ENCODE results near the gene GPD1. TPM values are rescaled to one million over a fixed set of nuclear protein-coding genes. Genes with fewer than 3 reads are reported as not detected.

The GPD1 gene
- total RNA-seq, result under 1 TPM in 1 of 2 donors, not detected in 1; 0.35 TPM

DNA sequence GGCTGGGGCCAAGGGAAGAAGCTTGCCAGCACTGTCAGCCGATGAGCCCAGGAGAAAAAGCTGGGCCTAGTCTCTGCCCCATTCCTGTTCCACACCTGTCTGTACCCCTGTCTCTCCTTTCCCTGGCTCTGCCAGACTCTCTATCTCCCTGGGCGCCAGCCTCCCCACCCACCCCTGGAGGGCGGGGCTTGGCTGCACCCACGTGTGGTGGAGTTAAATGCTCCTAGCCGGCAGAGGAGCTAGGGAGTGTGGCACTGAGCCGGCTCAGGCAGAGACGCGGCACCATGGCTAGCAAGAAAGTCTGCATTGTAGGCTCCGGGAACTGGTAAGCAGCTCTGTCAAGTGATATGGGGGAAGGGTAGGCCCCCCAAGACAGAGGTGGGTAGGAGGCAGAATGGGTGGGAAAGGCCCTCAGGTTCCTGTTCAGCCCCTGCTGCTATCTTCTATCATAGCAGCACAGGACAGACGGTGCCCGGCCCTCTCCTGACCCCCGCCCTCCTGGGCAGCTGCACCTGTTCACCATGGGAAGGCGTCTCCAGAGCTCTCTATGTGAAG lies at the start of gene GPD1:
TSS of gene GPD1 (plus strand) at position 242 of the 555 bp plus-strand sequence. CDS start at position 285, 43 bp downstream.
- Mint-ChIP-seq H3K36me3 (ENCODE audit: low read depth) (peaks cover 29% of the 10 kb centered on the region), H3K4me1 (peaks cover 6% of the 10 kb centered on the region), H3K9me3 (no peaks in the 10 kb centered on the region), H3K27me3 (no peaks in the 10 kb centered on the region), H3K4me3 (no peak within 1 kb of the TSS), H3K27ac (peak within 1 kb of the TSS; percentile 53)
- ATAC-seq (replicated peaks), result peak; percentile 37

DNA sequence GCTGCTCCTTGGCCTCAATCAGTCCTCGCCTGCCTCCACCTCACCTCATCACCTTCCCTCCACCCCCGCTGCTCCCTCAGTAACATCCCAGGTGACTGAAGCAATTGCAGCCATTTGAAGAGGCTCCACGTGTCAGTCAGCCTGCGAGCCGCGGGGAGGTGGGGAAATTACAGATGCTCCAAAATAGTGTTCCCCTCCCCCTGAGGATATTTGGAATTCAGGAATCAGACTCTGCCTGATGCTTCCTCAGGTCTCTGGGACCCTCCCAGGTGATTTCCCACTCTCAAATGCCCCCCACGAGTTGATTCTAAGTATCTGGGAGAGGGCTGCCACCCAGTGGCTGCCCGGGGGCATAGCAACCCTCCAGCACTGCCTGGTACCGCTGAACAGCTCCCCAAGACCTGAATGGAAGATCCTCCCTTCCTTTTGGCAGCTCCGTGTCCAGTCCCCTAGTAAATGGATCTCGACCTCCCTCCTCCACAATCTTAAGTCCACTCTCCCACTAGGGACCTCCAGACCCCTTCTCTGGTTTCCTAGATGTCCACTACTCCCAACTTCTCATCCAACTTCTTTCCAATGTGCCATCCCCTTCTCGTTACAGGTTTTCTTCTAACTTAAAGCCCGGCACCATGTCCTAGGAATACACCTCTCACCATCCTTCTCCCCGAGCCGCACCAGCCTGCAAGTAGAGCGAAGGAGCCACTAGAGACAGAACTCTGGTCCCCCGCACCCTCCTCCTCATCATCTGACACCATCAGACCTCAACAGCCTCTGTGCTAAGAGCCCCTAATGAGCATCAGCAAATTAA lies 47.8 kb upstream of the GPD1 start:
- peaks cover 19% of the 10 kb centered on the region for H3K4me1 Mint-ChIP-seq
- peaks cover 48% of the 10 kb centered on the region for H3K27me3 Mint-ChIP-seq
- H3K36me3 Mint-ChIP-seq (ENCODE audit: low read depth), result no peaks in the 10 kb centered on the region

DNA sequence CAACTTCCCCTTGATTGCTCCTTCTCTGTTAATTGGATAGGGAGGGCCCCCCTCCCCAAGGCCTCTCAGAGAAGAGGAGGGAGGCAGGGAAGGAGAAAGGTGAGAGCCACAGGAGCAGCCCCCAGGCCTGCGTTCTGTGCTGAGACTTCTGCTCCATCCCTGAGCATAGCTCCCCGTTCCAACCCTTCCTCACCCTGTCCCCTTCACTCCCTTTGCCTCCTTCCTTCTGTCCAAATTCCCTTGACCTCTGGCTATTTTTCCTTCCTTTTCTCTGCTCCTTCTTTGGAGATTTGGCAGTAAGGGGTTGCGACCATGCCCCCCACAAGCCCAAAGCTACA lies 47.2 kb upstream of the GPD1 start:
- ATAC-seq (replicated peaks), result no peak
- H3K4me3 Mint-ChIP-seq, result peak overlapping the region; percentile 90
- no peaks in the 10 kb centered on the region for H3K9me3 Mint-ChIP-seq
- H3K27ac Mint-ChIP-seq, result no peak overlapping the region
- H3K36me3 Mint-ChIP-seq (ENCODE audit: low read depth), result no peaks in the 10 kb centered on the region
- peaks cover 19% of the 10 kb centered on the region for H3K4me1 Mint-ChIP-seq
- peaks cover 47% of the 10 kb centered on the region for H3K27me3 Mint-ChIP-seq

More for the DNA sequence above, 47.8 kb upstream of the GPD1 start:
- no peak overlapping the region for H3K27ac Mint-ChIP-seq
- peak; percentile 67 for ATAC-seq (replicated peaks)
- peak overlapping the region; percentile 90 for H3K4me3 Mint-ChIP-seq
- no peaks in the 10 kb centered on the region for H3K9me3 Mint-ChIP-seq

DNA sequence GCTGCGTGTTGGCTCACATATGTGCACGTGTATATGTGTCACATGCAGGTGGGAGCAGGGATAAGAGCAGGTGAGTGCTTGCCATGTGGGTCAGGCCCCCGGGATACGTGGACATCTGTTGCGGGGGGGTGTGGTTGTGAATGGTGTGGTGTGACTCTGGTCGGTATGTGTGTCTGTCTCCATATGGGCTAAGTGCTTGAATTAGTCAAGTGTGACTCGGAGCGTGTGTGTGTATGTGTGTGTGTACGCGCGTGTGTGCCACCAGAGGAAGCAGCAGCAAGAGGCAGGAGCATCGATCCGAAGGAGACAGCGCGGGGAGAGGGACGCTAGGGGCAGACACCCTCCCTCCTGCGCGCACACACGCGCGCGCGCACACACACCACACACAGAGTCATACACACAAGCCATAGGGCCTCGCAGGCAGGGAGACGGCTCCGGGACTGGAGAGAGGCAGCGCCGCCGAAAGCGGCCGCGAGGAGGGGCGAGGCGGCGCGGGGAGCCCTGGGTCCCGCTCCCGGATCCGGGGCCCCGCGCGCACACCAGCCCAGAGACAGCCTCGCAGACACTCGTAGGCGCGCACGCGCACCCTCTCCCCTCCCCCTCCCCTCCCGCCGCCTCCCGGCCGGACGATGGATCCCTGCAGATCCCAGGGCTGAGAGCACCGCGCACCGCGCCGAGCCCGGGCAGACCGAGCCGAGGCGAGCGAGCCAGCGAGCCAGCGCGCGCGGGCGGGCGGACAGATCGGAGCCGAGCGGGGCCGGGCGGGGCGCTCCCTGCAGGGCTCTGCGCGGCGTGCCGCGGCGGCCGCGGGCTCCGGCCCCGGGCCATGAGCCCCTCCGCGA lies 46.6 kb upstream of the GPD1 start, which contains the start of gene ASIC1:
TSS of gene ASIC1 (plus strand) at position 597 of the 842 bp plus-strand sequence. CDS start 1,171 bp downstream, outside the sequence.
- peak; percentile 50 for ATAC-seq (replicated peaks)
- no peak within 1 kb of the TSS for H3K27ac Mint-ChIP-seq
- no peaks in the 10 kb centered on the region for H3K9me3 Mint-ChIP-seq
- H3K36me3 Mint-ChIP-seq (ENCODE audit: low read depth), result no peaks in the 10 kb centered on the region
- peaks cover 43% of the 10 kb centered on the region for H3K27me3 Mint-ChIP-seq
- H3K4me3 Mint-ChIP-seq, result peak within 1 kb of the TSS; percentile 90
- peaks cover 19% of the 10 kb centered on the region for H3K4me1 Mint-ChIP-seq

DNA sequence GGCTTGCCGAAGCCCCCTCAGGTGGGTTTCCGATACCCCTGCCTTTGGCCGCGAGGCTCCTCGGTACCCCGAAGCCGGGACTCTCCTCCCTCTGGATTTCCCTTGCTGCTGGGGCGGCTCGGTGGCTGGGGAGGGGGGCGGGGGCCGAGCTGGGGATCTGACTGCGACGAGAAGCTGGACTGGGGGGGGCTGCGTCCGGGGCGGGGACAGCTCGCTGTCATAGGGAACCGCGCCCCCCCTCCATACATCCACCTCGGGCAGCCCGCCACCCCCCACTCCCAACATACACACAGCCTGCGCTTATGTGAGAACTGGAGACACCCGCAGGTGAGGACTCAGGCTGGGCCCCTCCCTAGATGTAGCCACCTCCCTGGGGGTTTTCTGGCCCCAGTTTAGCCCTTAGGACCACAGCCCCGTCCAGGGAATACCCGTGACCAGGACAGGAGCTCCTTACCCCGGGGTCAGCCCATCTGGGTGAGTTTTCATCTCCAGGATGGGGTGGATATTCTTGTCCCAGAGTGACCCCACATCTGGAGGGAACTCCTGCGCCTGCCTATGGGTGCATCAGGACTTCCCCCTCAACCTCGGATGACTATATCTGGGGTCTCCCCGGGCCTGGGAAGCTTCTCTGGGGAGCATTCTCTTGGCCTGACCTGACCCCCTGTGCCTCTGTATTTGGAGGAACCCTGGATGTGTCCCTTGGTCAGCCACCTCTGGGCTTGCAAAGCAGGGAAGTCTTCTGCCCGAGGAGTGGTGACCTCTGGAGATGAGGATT lies 45.7 kb upstream of the GPD1 start:
- peaks cover 19% of the 10 kb centered on the region for H3K4me1 Mint-ChIP-seq
- no peak for ATAC-seq (replicated peaks)

DNA sequence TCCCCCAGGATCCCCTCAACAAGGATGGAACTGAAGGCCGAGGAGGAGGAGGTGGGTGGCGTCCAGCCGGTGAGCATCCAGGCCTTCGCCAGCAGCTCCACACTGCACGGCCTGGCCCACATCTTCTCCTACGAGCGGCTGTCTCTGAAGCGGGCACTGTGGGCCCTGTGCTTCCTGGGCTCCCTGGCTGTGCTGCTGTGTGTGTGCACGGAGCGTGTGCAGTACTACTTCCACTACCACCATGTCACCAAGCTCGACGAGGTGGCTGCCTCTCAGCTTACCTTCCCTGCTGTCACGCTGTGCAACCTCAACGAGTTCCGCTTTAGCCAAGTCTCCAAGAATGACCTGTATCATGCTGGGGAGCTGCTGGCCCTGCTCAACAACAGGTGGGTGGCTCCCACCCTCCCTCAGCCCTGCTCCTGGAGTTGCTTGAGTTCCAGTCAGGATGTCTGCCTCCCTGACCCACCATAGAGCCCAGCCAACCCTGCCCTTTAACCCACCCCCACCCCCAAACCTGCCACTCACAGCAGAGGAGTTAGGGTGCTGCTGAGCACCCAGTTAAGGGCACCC lies 45.0 kb upstream of the GPD1 start:
- no peak for ATAC-seq (replicated peaks)

More for the DNA sequence above, 45.7 kb upstream of the GPD1 start:
- H3K36me3 Mint-ChIP-seq (ENCODE audit: low read depth), result no peaks in the 10 kb centered on the region
- peak overlapping the region; percentile 41 for H3K4me3 Mint-ChIP-seq
- H3K27ac Mint-ChIP-seq, result no peak overlapping the region
- H3K27me3 Mint-ChIP-seq, result peaks cover 38% of the 10 kb centered on the region
- H3K9me3 Mint-ChIP-seq, result no peaks in the 10 kb centered on the region

DNA sequence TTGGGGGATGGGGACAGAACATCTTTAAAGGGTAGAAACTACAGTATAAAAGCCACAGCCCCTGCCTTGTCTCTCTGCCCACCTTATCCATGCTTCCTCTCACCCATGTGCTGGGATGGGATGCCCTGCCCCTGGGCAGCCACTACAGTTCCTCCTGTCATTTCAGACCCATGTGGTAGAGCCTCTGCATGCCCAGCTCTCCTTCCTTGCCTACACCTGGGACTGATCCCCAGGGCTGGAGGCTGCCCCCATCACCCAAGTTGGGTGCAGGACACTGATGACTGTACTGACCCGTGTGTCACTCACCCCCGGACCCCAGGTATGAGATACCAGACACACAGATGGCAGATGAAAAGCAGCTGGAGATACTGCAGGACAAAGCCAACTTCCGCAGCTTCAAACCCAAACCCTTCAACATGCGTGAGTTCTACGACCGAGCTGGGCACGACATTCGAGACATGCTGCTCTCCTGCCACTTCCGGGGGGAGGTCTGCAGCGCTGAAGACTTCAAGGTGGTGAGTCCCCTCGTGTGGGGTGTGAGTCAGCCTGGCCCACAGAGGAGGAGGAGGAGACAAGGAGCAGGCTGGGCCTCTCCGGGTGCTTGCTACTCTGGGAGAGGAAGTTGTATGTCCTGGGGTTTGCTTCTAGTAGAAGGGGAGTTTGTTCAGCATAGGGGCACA lies 44.2 kb upstream of the GPD1 start:
- no peak overlapping the region for H3K4me3 Mint-ChIP-seq
- H3K27ac Mint-ChIP-seq, result no peak overlapping the region
- peaks cover 19% of the 10 kb centered on the region for H3K4me1 Mint-ChIP-seq
- H3K9me3 Mint-ChIP-seq, result no peaks in the 10 kb centered on the region
- peaks cover 36% of the 10 kb centered on the region for H3K27me3 Mint-ChIP-seq
- peak; percentile 34 for ATAC-seq (replicated peaks)
- H3K36me3 Mint-ChIP-seq (ENCODE audit: low read depth), result no peaks in the 10 kb centered on the region

More for the DNA sequence above, 45.0 kb upstream of the GPD1 start:
- peaks cover 34% of the 10 kb centered on the region for H3K27me3 Mint-ChIP-seq
- peak overlapping the region; percentile 41 for H3K4me3 Mint-ChIP-seq
- no peak overlapping the region for H3K27ac Mint-ChIP-seq
- H3K36me3 Mint-ChIP-seq (ENCODE audit: low read depth), result no peaks in the 10 kb centered on the region
- H3K9me3 Mint-ChIP-seq, result no peaks in the 10 kb centered on the region
- peaks cover 19% of the 10 kb centered on the region for H3K4me1 Mint-ChIP-seq

DNA sequence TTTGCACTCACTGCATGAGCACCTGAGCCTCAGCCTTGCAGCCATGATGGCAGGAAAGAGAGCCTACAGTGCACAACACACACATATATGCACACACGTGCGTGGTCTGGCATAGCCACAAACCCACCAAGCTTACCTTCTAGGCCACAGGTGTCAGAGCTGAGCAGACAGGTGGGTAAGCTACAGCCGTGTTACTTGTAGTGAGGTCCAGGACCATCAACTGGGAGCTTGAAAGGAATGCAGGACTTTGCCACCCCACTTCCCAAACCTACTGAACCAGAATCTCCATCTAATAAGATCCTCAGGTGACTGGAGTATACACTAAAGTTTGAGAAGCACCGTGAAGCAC lies 43.7 kb upstream of the GPD1 start:
- Mint-ChIP-seq H3K36me3 (ENCODE audit: low read depth) (no peaks in the 10 kb centered on the region), H3K4me1 (peaks cover 19% of the 10 kb centered on the region), H3K9me3 (no peaks in the 10 kb centered on the region), H3K27ac (no peak overlapping the region), H3K27me3 (peaks cover 37% of the 10 kb centered on the region), H3K4me3 (no peak overlapping the region)
- no peak for ATAC-seq (replicated peaks)

DNA sequence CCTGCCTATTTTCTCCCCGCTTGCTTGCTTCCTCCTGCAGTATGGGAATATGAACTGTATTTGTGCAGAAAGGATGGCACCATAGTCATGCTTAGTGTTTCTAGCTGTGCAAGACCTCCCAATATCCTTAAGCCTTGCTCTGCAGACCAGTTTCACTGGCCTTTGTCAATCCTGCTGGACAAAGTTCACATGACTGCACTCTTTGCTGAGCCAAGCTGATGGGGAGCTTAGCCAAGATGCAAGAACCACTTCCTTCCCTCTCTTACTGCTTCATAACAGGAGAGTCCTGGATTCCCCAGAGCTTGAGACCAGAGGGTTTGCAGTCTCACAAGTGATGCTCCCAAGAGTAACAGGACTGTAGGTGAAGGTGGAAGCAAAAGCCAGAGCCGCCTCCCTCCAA lies 42.6 kb upstream of the GPD1 start:
- Mint-ChIP-seq H3K27ac (no peak overlapping the region), H3K4me1 (peaks cover 11% of the 10 kb centered on the region), H3K27me3 (peaks cover 30% of the 10 kb centered on the region), H3K9me3 (no peaks in the 10 kb centered on the region), H3K4me3 (no peak overlapping the region), H3K36me3 (ENCODE audit: low read depth) (no peaks in the 10 kb centered on the region)
- ATAC-seq (replicated peaks), result no peak

DNA sequence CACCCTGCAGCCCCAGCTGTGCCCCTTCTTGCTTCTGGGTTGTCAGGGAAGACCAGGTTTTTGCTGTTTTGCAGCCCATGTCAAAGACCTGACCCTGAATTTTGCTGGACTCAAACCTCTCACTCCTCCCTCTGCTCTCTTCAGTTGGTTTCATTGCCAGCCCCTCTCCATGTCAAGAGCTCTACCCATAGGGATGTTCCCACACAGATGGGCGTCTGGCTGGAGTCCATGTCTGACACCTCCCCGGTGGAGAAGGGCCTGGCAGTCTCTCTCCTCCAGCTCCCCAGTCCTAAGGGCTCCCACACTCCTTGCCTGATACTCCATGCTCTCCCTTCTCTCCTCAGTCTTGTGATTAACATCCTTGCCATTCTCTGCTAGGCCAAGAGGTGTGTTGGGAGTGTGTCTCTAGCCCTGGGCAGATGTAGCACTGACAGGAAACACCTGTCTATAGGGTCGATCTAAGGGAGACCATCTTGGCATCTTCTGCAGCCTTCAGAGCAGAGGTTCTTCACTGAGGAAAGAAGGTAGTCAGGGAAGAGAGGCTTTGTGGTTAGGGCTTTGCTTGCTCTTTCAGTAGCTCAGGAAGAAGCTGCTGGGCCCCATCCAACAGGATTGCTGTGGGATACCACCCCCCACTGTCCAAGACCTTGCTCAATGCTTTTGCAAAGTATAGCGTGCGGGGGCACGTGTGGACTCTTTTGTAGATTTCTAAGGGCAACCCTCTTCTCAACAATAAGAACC lies 41.7 kb upstream of the GPD1 start:
- H3K27me3 Mint-ChIP-seq, result peaks cover 21% of the 10 kb centered on the region
- H3K4me3 Mint-ChIP-seq, result no peak overlapping the region
- no peak overlapping the region for H3K27ac Mint-ChIP-seq
- no peaks in the 10 kb centered on the region for H3K9me3 Mint-ChIP-seq
- no peaks in the 10 kb centered on the region for H3K36me3 Mint-ChIP-seq (ENCODE audit: low read depth)
- ATAC-seq (replicated peaks), result no peak
- peaks cover 2% of the 10 kb centered on the region for H3K4me1 Mint-ChIP-seq

DNA sequence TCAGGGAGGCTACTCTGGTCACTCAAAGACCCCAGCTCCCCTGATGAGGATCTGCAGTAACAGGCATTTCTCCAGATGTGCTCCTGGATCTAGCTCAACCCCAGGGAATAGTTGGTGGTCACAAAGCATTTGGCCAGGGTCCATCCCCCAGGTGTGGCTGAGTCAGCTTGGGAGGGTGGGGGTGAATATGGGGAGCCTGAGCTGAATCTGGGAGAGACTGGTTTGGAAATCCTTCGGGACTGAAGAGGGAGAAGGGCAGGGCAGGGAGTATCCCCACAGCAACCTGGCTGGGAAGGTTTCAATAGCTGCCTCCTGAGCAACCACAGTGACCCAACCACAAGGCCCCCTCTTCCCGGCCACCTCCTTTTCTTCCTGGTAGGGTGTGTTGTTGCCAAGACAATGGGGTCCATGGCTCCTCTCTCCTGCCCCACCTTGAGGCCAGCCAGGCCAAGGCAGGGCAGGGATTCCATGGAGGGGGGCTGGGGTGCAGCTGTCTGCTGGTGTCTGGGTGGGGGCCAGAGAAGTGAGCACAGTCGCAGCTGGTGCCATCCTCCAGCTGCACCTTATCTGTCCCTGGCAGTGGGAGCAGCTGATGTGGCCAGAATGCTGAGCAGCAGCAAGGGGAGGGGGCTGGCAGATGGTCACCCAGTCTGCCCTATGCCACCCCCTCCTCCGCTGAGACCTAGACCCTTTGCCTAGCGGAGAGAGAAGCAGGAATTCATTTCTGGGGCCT lies 40.9 kb upstream of the GPD1 start:
- H3K36me3 Mint-ChIP-seq (ENCODE audit: low read depth), result no peaks in the 10 kb centered on the region
- H3K27ac Mint-ChIP-seq, result no peak overlapping the region
- ATAC-seq (replicated peaks), result no peak
- H3K4me3 Mint-ChIP-seq, result no peak overlapping the region
- peaks cover 19% of the 10 kb centered on the region for H3K27me3 Mint-ChIP-seq
- no peaks in the 10 kb centered on the region for H3K9me3 Mint-ChIP-seq
- H3K4me1 Mint-ChIP-seq, result no peaks in the 10 kb centered on the region

DNA sequence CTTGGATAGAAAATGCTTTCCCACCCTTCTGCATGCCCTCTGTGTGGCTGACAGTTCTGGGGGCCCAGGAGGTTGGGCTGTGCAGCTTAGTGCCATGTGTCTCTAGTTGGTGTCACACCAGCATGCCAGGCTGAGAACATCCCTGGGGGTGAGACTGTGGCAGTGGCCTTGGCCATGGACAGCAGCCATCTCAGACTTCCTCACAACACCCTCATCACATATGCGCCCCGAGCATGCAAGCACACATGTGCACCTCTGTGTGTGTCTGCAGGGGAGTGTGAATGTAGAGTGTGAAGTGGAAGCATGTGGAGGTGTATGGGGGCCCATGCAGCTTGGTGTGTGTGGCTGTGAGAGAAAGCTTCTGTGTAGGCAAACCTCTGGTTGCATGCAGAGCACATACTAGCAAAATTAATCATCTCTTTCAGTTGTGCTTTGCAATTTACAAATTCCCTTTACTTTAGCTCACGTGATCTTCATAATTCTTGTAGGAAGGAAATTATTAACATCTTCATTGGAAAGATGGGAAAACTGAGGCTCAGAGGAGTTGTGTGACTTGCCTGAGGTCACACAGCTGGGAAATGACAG lies 38.0 kb upstream of the GPD1 start:
- Mint-ChIP-seq H3K27ac (no peak overlapping the region), H3K4me1 (no peaks in the 10 kb centered on the region), H3K4me3 (no peak overlapping the region), H3K36me3 (ENCODE audit: low read depth) (no peaks in the 10 kb centered on the region), H3K9me3 (no peaks in the 10 kb centered on the region), H3K27me3 (peaks cover 16% of the 10 kb centered on the region)
- no peak for ATAC-seq (replicated peaks)
